COR-L47 (cell line): Measurements from ENCODE around the gene NTM.
A peak's percentile ranks its signal among the peaks of the same experiment; 100 is the strongest.

Experiments
- DNase-seq: peaks from one replicate; lab custom pipeline; 2025; lab: John Stamatoyannopoulos, UW

Gene NTM

GRCh38 chr11:132158091-132158490, 787.7 kb downstream of the NTM start:
- DNase-seq = peak; percentile 67

- DNase-seq = no peak
These were observed 788.3 kb downstream of the NTM start for GRCh38 chr11:132158696-132159095.

GRCh38 chr11:132161403-132162078, 791.1 kb downstream of the NTM start:
- DNase-seq = no peak

DNA sequence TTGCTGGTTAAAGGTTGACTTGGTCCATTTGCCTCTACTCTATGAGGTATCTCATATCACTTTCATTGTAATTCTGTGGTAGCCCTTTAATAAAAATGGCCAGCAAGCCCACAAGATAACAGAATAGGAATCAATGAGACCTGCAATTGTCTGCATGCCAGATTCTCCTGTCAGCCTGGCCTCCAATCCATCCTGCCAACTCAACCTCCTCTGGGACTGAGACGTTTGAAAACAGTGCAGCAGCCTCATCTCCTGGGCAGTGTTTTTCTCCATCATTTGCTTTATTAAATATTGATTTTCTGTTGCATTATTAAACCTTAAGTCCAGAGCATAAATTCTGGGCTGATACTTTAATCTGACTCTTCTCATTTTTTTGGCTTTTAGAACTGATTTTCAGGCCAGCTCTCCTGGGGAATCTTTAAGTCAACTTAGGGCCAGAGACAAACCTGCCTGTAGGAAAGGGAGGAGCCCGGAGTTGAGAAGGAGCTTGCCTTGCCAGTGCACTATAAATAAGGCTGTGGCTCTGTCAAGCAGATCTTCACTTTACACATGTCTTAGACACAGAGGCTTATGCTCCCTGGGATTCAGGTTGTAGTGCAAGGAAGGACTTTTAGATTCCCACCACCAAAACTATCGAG, 798.0 kb downstream of the NTM start:
- DNase-seq = no peak

DNA sequence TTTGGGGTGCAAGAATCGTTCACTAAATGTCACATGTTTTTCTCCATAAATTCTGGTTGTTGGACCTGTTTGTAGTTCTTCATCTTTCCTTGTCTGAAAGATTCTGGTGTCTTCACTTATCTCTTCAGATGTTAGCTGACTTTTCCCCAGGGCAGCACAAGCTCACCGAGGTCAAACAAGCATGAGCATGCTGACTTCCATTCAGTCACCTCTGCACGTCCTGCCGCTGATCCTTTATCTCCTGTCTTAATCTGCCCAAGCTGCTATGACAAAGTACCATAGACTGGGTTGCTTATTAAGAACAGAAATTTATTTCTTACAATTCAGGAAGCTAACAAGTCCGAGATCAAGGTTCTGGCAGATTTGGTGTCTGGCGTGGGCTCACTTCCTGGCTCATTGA, 800.6 kb downstream of the NTM start:
- DNase-seq = no peak

GRCh38 chr11:132174362-132175255, 804.2 kb downstream of the NTM start:
- no peak for DNase-seq

GRCh38 chr11:132177106-132177505, 806.7 kb downstream of the NTM start:
- no peak for DNase-seq

DNA sequence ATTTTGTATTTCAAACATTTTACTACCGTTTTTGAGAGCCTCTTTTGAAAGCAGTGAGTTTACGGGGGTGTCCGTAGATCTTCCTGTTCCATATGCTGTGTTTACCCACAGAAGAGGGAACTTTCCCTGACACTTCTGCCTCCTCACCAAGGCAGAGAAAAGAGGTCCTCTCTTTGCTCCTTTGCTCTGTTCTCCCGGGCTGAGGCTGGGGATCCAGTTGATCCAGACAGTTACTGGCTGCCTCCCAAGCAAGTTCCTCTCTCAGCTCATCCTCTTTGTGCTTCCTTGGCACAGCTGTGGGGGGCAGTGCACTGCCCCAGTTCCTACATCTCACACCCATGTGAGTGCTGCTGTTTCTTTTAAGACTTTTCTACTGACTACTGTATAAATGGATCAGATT, 813.7 kb downstream of the NTM start:
- DNase-seq = no peak

- DNase-seq = no peak
These were observed 815.5 kb downstream of the NTM start for GRCh38 chr11:132185726-132186592.

DNA sequence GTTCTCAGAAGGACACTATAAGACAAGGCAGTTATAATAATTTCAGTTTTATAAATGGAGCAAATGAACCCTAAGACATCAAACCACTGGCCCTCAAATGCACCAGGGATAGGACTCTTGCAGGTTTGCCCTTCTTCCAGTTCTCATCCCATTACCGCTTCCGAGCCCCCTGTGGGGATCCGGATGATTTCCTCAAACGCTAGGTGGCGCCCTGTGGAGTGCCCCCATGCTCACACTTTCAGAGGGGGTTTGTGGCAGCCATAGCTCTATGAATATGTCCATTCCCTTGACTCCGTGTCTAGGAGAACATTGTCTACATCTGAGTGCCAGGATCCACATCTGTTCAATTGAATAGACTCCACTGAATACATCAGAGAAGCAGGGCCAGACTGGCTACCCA, 816.3 kb downstream of the NTM start:
- DNase-seq = no peak

- DNase-seq = no peak
These were observed 817.0 kb downstream of the NTM start for GRCh38 chr11:132187386-132187785.

GRCh38 chr11:132187814-132188213, 817.4 kb downstream of the NTM start:
- no peak for DNase-seq

DNA sequence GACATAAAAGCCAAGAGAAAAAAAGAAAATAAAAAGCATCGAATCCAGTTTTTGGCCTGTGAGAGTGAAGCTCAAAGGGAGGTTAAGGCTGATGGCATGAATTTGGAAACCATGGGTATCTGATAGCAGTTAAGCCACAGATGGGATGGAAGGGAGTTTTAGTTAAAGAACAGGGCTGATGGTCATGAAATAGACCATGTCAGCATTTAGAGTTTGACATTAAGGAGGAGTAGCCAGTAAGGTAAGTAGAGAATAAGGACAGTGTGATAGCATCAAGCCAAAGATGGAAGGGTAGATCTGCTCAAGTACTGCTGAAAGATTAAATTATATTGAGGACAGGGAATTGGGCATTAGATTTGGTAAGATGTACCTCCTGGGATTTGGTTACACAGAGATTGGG, 826.5 kb downstream of the NTM start:
- DNase-seq = no peak

DNA sequence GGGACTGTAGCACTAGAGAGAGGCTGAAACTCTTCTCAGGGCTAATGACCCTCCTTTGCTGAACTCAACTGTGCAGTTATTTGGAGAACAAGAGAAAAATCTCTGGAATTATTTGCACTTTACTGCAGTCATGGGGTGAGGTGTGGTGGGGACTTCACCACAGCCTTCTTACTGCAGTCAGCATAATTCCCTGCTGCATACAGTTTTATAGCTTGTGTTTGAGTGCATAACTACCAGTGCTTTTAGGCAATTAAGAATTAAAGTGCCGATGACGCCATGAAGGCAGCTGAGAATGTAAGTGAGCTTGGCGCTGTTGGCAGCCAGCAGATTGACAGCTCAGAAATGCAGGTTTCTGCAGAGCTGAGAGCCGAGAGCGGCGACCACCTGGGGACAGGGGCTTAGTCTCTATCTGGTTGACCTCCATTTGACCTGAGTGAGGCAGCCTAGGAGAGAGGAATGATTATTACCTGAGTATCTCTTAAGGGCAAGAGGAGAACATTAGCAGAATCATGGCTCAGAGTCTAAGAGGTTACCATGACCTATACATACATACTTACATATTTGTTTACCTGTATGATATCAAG, 830.0 kb downstream of the NTM start:
- DNase-seq = no peak

DNA sequence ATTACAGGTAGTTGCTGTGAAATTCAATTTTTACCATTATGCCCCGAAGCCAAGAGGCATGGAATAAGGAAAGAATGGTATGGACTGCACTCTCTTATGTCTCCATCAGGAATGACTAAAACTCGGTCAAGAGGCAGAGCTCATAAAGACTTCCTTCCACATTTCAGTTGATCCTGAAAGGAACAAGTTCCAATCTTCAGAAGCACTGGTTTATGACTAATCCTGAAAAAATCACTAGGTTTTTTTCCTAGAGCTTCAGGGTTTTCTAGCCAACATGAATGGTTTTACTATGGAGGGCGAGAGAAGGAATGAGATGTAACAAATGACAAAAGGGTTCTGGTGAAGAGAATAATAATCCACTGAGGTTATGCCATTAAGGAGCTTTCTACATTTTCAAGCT, 832.2 kb downstream of the NTM start:
- DNase-seq = no peak

DNA sequence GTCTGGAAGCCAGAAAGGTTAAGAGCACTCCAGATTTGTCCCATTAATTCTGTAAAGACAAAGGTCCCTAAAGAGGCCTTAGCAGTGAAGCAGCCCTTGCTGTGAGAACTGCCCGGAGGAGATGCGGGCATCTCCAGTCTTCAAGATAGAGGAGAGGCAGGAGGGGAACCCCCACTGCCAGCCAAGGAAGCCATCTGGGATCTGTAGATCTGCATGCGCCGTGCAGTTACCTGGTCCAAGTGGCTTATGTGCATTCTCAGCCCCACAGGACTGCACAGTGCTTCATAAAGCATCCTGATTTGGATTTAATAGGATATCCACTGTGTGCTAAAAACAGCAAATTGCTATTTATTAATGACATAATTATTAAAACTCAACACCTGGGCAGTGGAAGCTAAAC, 834.6 kb downstream of the NTM start:
- no peak for DNase-seq

- no peak for DNase-seq
These were observed 835.1 kb downstream of the NTM start for GRCh38 chr11:132205496-132205895.

DNA sequence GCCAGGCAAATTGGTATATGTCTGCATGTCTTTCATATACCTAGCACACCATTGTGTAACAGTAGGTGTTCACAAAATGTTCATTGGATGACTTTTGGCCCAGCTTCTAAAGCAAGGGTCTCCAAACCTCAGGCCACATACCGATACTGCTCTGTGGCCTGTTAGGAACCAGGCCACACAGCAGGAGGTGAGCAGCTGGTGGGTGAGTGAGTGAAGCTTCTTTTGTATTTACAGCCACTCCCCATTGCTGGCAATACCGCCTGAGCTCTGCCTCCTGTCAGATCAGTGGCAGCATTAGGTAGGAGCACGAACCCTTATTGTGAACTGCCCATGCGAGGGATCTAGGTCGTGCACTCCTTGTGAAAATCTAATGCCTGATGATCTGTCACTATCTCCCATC, 836.6 kb downstream of the NTM start:
- DNase-seq = no peak

- no peak for DNase-seq
These were observed 838.2 kb downstream of the NTM start for GRCh38 chr11:132208477-132209055.

GRCh38 chr11:132211479-132211878, 841.1 kb downstream of the NTM start:
- DNase-seq = no peak

DNA sequence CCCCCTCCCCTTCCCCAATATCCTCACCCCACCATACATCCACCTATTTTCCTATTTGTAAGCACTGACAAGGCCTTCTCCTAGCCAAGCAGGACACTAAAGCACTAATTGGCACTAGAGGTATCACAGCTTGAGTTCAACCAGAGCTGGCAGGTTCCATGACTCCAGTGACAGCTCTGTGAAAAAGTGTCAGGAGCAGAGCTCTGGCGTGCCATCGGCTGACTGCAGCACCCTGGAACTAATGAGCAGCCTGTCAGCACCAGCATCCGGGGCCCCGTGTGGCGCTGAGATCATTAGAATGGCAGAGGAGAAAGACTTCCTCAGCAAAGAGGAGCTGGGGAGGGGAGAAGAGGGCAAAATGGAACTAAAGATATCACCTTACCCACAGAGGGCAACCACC, 847.4 kb downstream of the NTM start:
- no peak for DNase-seq
